HG03064 (cell line): ENCODE measurements around the gene PGAP6.
"Not testable (repeated sequence)": the region's sequence is repeated elsewhere in the genome, so short reads cannot be mapped to it uniquely, and the experiment has no call there.

Experiments used
- ATAC-seq: cut with Tn5 transposase; IDR thresholded peaks from one replicate; pipeline ENCODE4 v1.9.1; 2021; ENCODE audit warnings: low read depth; ENCODE audit not compliant: unreplicated experiment

The PGAP6 gene

GRCh38 chr16:353404-354290, 28.1 kb downstream of the PGAP6 start:
- ATAC-seq, result peak; percentile 5

- ATAC-seq, result peak; percentile 44
Observed at GRCh38 chr16:352547-353403, 29.0 kb downstream of the PGAP6 start, which contains the start of gene AXIN1. AXIN1 (minus strand) TSS chr16:352723; CDS start chr16:347025, 5,698 bp downstream.

- peak; percentile 15 for ATAC-seq
Observed at GRCh38 chr16:351804-352520, 29.8 kb downstream of the PGAP6 start.

- ATAC-seq, result no peak
Observed at GRCh38 chr16:350203-350602, 31.6 kb downstream of the PGAP6 start.

- no peak for ATAC-seq
Observed at GRCh38 chr16:349211-349610, 32.6 kb downstream of the PGAP6 start.

- ATAC-seq, result not testable (repeated sequence)
Observed at GRCh38 chr16:348495-348894, 33.3 kb downstream of the PGAP6 start.

GRCh38 chr16:347203-347602, 34.6 kb downstream of the PGAP6 start:
- no peak for ATAC-seq

GRCh38 chr16:346587-346986, 35.2 kb downstream of the PGAP6 start:
- no peak for ATAC-seq

- ATAC-seq, result no peak
Observed at GRCh38 chr16:345772-346171, 36.0 kb downstream of the PGAP6 start.

GRCh38 chr16:342455-343213, 39.1 kb downstream of the PGAP6 start:
- ATAC-seq, result no peak

GRCh38 chr16:341974-342336, 39.8 kb downstream of the PGAP6 start:
- ATAC-seq, result not testable (repeated sequence)

- not testable (repeated sequence) for ATAC-seq
Observed at GRCh38 chr16:341095-341973, 40.4 kb downstream of the PGAP6 start.

- no peak for ATAC-seq
Observed at GRCh38 chr16:340370-341091, 41.2 kb downstream of the PGAP6 start.

- no peak for ATAC-seq
Observed at GRCh38 chr16:339680-340079, 42.1 kb downstream of the PGAP6 start.

- no peak for ATAC-seq
Observed at GRCh38 chr16:337975-338575, 43.7 kb downstream of the PGAP6 start.

- no peak for ATAC-seq
Observed at GRCh38 chr16:337437-337836, 44.3 kb downstream of the PGAP6 start.

- ATAC-seq, result no peak
Observed at GRCh38 chr16:336269-336668, 45.5 kb downstream of the PGAP6 start.
